Astrocyte of the spinal cord (primary cell): ENCODE measurements around the gene MACROD2.

Experiments used
- DNase-seq: peaks from one replicate; pipeline ENCODE4 v3.0.0; 2011; ENCODE audit warnings: low read depth, low spot score
- H3K4me3 ChIP-seq: 2 replicates; pipeline ENCODE4 v1.5.1; 2011; ENCODE audit warnings: low read depth, mild to moderate bottlenecking, low read length, moderate library complexity
- in situ Hi-C: cut with HindIII; loops from 2 replicates; pipeline ENCODE4 v1.10.0; 2017; ENCODE audit warnings: low sequenced_read_pairs
- TF ChIP-seq, protein P1 (sequence below): IDR thresholded peaks from 2 replicates; pipeline ENCODE4 v1.5.1; 2012; ENCODE audit warnings: low read depth, mild to moderate bottlenecking, low read length, inconsistent platforms

MACROD2 gene

DNA sequence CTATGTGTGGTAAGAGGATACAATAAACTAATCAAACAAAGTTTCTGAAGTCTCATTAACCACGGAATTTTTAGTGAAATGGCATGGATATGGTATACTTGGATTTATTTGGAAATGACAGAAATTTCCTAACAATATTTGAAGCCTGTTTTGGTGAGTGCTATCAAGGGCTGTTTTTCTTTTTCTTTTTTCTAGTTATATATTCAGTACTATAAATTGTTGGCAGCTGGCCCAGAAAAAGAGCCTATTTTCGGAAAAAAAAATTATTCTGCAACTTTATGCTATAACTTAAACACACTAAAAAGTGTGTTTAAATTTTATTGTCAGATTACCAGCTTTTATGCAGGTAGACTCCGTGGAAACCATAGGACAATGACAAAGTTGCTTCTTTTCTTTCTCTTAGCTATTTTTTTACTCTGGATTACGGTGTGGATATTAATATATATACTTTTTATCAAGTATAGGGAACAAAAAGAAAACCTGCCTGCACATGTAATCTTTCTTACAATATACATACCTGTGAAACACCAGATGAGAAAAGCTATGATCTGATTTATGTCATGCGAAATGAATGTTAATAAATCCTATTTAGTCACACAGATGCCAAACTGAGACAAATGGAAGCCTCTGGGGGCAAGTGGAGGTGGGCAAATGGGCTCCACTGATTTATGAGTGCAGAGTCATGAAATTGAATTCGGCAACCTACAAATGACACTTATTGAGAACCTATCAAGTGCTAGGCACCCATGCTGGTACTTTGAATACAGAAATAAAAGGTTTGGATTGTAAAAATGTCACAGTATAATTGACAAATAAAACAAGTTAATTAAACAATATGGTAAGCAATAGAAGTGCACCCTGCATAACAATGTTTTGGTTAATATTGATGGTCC is 1261.6 kb downstream of the MACROD2 start:
- in situ Hi-C loops: no loop called here
- TF ChIP-seq, protein P1, sequence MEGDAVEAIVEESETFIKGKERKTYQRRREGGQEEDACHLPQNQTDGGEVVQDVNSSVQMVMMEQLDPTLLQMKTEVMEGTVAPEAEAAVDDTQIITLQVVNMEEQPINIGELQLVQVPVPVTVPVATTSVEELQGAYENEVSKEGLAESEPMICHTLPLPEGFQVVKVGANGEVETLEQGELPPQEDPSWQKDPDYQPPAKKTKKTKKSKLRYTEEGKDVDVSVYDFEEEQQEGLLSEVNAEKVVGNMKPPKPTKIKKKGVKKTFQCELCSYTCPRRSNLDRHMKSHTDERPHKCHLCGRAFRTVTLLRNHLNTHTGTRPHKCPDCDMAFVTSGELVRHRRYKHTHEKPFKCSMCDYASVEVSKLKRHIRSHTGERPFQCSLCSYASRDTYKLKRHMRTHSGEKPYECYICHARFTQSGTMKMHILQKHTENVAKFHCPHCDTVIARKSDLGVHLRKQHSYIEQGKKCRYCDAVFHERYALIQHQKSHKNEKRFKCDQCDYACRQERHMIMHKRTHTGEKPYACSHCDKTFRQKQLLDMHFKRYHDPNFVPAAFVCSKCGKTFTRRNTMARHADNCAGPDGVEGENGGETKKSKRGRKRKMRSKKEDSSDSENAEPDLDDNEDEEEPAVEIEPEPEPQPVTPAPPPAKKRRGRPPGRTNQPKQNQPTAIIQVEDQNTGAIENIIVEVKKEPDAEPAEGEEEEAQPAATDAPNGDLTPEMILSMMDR: no peak
- no peak for DNase-seq
- H3K4me3 ChIP-seq: no peak overlapping the region

DNA sequence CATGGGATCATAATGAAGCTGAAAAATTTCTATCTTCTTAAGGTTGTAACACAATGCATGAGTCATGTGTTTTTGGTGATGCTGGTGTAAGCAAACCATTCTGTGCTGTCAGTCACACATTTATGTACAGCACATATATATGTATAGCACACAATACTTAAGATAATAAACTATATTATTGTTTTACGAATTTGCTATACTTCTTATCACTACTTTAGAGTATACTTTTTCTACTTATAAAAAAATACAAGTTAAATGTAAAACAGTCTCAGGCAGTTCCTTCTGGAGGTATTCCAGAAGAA is 1262.2 kb downstream of the MACROD2 start:
- TF ChIP-seq, protein P1: no peak
- in situ Hi-C loops: no loop called here
- no peak overlapping the region for H3K4me3 ChIP-seq
- no peak for DNase-seq

DNA sequence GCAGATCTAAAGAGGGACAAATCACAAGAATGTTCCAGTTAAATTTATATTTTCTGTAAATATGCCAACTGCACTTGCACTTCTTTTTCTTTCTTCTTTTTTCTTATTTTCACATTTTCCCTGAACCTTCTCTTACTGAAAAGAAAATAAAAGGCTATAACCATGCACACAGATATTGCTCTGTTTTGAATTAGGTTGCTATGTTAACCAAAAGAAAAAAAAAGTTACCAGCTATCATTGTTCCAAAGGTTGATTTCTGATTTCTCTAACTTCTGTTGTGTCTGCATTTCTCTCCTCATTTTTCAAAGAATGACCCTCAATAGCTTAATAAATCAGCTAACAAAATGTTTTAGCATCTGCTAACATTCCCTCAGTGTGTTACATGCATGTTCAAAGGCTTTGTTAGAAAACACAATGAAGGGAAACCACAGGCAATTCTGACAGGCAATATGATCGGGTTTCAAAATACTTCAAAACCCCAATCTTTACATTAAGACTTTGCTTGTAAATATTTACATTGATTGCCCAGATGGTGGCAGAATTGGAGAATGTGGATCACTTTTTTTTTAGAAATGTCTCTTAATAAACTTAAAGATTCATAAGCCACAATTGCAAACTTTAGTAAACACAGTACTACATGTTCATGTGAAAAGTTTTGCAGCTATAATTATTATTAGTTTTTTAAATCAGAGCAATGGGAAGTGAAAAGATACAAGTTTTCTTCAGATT is 1270.4 kb downstream of the MACROD2 start:
- in situ Hi-C loops: no loop called here
- no peak overlapping the region for H3K4me3 ChIP-seq
- DNase-seq: no peak
- TF ChIP-seq, protein P1: no peak

DNA sequence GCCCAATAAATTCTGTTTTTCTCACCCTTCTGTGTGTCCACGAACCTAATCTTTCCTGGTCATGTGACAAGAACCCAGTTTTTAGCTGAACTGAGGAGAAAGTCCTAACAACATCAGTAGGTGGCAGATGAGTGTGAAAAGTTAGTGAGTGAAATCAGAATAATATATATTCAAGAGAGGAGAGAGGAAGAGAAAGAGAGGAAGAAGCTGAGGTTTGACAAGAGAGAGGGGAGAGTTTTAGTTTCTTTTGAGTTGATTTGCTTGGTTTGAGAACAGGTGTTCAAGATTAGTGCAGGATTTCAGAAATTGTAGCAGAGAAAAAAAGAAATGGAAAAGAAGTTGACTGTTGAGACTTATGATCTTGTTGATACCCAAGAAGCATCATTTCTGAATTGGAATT is 1272.6 kb downstream of the MACROD2 start:
- TF ChIP-seq, protein P1: no peak
- H3K4me3 ChIP-seq: no peak overlapping the region
- in situ Hi-C loops: no loop called here
- no peak for DNase-seq

DNA sequence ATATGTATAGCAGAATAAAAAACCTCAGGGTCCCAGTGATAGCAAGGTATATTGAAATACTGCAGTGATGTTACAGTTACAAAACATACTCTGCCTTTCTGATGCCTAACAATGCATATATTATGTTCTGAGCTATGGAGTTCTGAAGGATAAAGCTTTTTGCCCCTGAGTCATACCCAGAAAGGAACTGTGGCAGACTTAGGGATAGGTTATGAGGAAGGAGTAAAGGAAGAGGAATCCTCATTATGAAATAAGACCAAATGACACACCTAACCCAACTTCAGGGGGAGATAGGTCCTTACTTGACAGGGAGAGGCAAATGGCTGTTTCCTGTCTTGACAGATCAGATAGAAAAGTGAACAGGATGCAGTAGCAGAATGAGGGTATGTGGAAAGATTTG is 1282.7 kb downstream of the MACROD2 start:
- H3K4me3 ChIP-seq: no peak overlapping the region
- TF ChIP-seq, protein P1: no peak
- in situ Hi-C loops: no loop called here
- DNase-seq: no peak

DNA sequence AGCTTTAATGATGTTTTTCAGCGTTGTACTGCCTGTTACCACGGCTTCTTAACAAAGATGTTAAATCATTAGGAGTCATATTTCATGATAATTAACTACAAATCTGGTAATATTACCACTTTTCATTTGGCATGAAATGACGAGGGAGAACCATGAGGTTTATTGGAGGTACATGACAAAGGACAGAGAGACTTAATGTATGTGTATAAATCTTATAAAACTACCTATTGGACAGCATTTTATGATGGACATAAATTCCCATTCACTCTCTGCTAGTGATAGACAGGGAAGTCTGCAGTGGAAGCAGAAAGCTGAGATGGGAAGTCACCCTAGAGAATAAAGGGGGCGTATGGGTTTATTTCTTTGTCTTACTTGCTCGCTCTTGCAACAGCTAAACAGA is 1292.0 kb downstream of the MACROD2 start:
- DNase-seq: no peak
- in situ Hi-C loops: no loop called here
- TF ChIP-seq, protein P1: no peak
- no peak overlapping the region for H3K4me3 ChIP-seq
